Measurements from ENCODE around the gene LRRC26.
A peak's percentile ranks its signal among the peaks of the same experiment; 100 is the strongest.

The LRRC26 gene

GRCh38 chr9:137183980-137184595 lies 14.2 kb upstream of the LRRC26 start:
- no peak for DNase-seq (ENCODE audit: low spot score)

GRCh38 chr9:137182836-137183235 lies 13.0 kb upstream of the LRRC26 start:
- DNase-seq (ENCODE audit: low spot score) = no peak

GRCh38 chr9:137181680-137182079 lies 11.8 kb upstream of the LRRC26 start:
- DNase-seq (ENCODE audit: low spot score) = no peak

- DNase-seq (ENCODE audit: low spot score) = no peak
These were observed 10.6 kb upstream of the LRRC26 start for GRCh38 chr9:137180491-137180890.

- no peak for DNase-seq (ENCODE audit: low spot score)
These were observed 9.9 kb upstream of the LRRC26 start for GRCh38 chr9:137179761-137180160.

- no peak for DNase-seq (ENCODE audit: low spot score)
These were observed 9.2 kb upstream of the LRRC26 start for GRCh38 chr9:137178939-137179630.

GRCh38 chr9:137178201-137178938 lies 8.5 kb upstream of the LRRC26 start:
- DNase-seq (ENCODE audit: low spot score) = peak; percentile 42

- DNase-seq (ENCODE audit: low spot score) = no peak
These were observed 6.7 kb upstream of the LRRC26 start for GRCh38 chr9:137176302-137177182.

GRCh38 chr9:137175345-137175961 lies 5.6 kb upstream of the LRRC26 start:
- no peak for DNase-seq (ENCODE audit: low spot score)

- no peak for DNase-seq (ENCODE audit: low spot score)
These were observed 5.0 kb upstream of the LRRC26 start for GRCh38 chr9:137174722-137175293.

GRCh38 chr9:137173796-137174664 lies 4.2 kb upstream of the LRRC26 start:
- no peak for DNase-seq (ENCODE audit: low spot score)

- DNase-seq (ENCODE audit: low spot score) = no peak
These were observed 3.3 kb upstream of the LRRC26 start for GRCh38 chr9:137172901-137173795.

- no peak for DNase-seq (ENCODE audit: low spot score)
These were observed 1.5 kb upstream of the LRRC26 start for GRCh38 chr9:137171149-137171900.

- DNase-seq (ENCODE audit: low spot score) = no peak
These were observed 766 bp upstream of the LRRC26 start for GRCh38 chr9:137170486-137171148.

- DNase-seq (ENCODE audit: low spot score) = peak; percentile 24
These were observed 671 bp downstream of the LRRC26 start for GRCh38 chr9:137168904-137169856.

- no peak for DNase-seq (ENCODE audit: low spot score)
These were observed 1.3 kb downstream of the LRRC26 start for GRCh38 chr9:137168573-137168903.

Data from kidney capillary endothelial cell (primary cell).